Inflammatory macrophage treated with lipopolysaccharide for 1 hour (primary cell): ENCODE data around the gene CLIC5.

Experiments
- DNase-seq, 2 donors: peaks; one replicate each; pipeline ENCODE4 v3.0.0-alpha.2; 2020 to 2022

CLIC5 gene

GRCh38 chr6:45991189-45991588, 24.5 kb downstream of the CLIC5 start:
- DNase-seq, result no peak

GRCh38 chr6:45990162-45990561, 25.5 kb downstream of the CLIC5 start:
- DNase-seq, result no peak

GRCh38 chr6:45988635-45989034, 27.0 kb downstream of the CLIC5 start:
- no peak for DNase-seq

GRCh38 chr6:45987856-45988255, 27.8 kb downstream of the CLIC5 start:
- DNase-seq, result no peak

GRCh38 chr6:45986746-45987274, 28.9 kb downstream of the CLIC5 start:
- DNase-seq, result no peak

GRCh38 chr6:45984788-45985425, 30.8 kb downstream of the CLIC5 start:
- DNase-seq, result no peak

GRCh38 chr6:45984347-45984746, 31.3 kb downstream of the CLIC5 start:
- DNase-seq, result no peak

GRCh38 chr6:45983062-45983461, 32.6 kb downstream of the CLIC5 start:
- no peak for DNase-seq

GRCh38 chr6:45982280-45983036, 33.2 kb downstream of the CLIC5 start:
- DNase-seq, result no peak

GRCh38 chr6:45981046-45981445, 34.6 kb downstream of the CLIC5 start:
- DNase-seq, result no peak

GRCh38 chr6:45979311-45979710, 36.3 kb downstream of the CLIC5 start:
- no peak for DNase-seq

- DNase-seq, result no peak
These were observed 41.1 kb downstream of the CLIC5 start for GRCh38 chr6:45974596-45974995.

GRCh38 chr6:45972795-45973503, 42.7 kb downstream of the CLIC5 start:
- DNase-seq, result no peak

- DNase-seq, result no peak
These were observed 44.4 kb downstream of the CLIC5 start for GRCh38 chr6:45971287-45971686.

GRCh38 chr6:45970326-45970725, 45.3 kb downstream of the CLIC5 start:
- DNase-seq, result peak in 1 of 2 donors; percentile 36

- DNase-seq, result no peak
These were observed 45.8 kb downstream of the CLIC5 start for GRCh38 chr6:45969883-45970282.

- DNase-seq, result no peak
These were observed 46.6 kb downstream of the CLIC5 start for GRCh38 chr6:45969026-45969425.

- no peak for DNase-seq
These were observed 48.3 kb downstream of the CLIC5 start for GRCh38 chr6:45967363-45967762.

GRCh38 chr6:45966797-45967196, 48.9 kb downstream of the CLIC5 start:
- no peak for DNase-seq

GRCh38 chr6:45966340-45966739, 49.3 kb downstream of the CLIC5 start:
- DNase-seq, result no peak

- no peak for DNase-seq
These were observed 49.9 kb downstream of the CLIC5 start for GRCh38 chr6:45965792-45966191.

GRCh38 chr6:45965007-45965406, 50.7 kb downstream of the CLIC5 start:
- no peak for DNase-seq

GRCh38 chr6:45964300-45964699, 51.4 kb downstream of the CLIC5 start:
- DNase-seq, result no peak

GRCh38 chr6:45963896-45964295, 51.8 kb downstream of the CLIC5 start:
- DNase-seq, result no peak
